Measurements from ENCODE around the gene IL5. TPM values are rescaled to one million over a fixed set of nuclear protein-coding genes. Genes with fewer than 3 reads are reported as not detected.
A peak's percentile ranks its signal among the peaks of the same experiment; 100 is the strongest.

IL5 gene
- total RNA-seq, 4 donors from 2014 or later, result not detected

DNA sequence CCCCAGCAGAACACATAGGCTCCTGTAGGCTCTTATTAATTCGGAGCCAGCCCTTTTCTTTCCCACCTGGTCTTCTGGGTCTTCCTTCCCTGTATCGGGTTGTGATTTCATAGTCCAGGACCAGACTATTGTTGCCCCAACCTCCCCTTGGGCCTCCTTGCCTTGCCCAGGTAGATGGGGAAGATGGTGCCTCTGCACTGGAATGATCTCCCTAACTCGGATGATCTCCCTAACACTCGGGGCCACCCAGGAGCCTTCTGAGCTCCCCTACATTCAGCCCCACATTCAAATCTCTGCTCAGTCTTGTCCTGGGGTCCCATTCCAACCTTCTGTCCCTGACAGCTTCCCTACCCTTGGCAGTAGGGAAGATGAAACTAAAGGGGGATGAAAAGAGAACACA lies 50.1 kb downstream of the IL5 start:
- peaks cover 0 to under 1% of the 10 kb centered on the region in 2 donors for H3K36me3 ChIP-seq
- WGBS, 2 donors (ENCODE audit: low coverage in 1 of 2), result 64 to 94% methylated on average over 2 to 4 of the region's 4 CpGs
- H3K4me3 ChIP-seq, result no peak overlapping the region
- TF ChIP-seq POLR2A (IDR thresholded peaks at IDR 0.05) (no peak), POLR2AphosphoS5 (IDR thresholded peaks at IDR 0.05) (no peak)
- ATAC-seq, result no peak
- no peaks in the 10 kb centered on the region for H3K27me3 ChIP-seq
- H3K27ac ChIP-seq, result peak overlapping the region in 3 of 4 donors; percentile 97 to 99 (median 98)
- H3K4me1 ChIP-seq, result peaks cover 2 to 77% (median 53%) of the 10 kb centered on the region in 3 donors
- no peaks in the 10 kb centered on the region for H3K9me3 ChIP-seq

DNA sequence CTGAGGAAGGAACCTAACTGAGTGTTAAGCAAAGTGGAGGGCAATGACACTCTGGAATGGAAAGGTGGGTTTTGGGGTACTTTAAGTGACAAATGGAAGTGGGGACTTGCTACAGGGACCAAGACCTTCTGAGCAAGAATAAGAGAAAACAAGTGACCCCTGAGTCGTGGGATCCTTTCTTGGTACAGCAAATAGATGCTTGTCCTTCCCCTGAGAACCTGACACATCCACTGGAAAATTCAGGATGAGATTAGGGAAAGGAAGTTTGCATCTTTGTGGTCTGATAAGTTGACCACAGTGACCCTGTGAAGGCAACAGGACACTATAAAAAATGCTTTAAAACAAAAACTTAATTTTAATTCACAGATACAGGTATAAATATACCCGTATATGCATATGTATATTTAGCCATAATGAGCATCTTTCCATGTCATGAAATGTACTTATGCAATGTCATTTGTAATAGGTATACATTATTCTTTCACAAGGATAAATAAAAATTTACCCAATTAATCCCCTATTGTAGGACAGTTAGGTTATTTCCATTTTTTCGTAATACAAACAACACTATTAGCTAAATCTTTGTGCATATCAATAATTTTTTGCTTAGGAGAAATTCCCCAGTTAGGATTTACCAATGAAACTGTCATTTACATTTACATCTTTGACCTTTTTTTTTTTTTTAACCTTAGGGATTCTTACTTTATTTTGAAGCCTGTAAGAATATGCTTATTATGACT lies 50.8 kb downstream of the IL5 start:
- Histone ChIP-seq H3K4me3 (no peak overlapping the region), H3K36me3 (peaks cover 0 to 7% of the 10 kb centered on the region in 2 donors), H3K9me3 (no peaks in the 10 kb centered on the region), H3K4me1 (peaks cover 1 to 77% (median 53%) of the 10 kb centered on the region in 3 donors), H3K27me3 (no peaks in the 10 kb centered on the region), H3K27ac (peak overlapping the region in 3 of 4 donors; percentile 96 to 99 (median 97))
- TF ChIP-seq POLR2A (IDR thresholded peaks at IDR 0.05) (no peak), EP300 (IDR thresholded peaks at IDR 0.05) (no peak), POLR2AphosphoS5 (IDR thresholded peaks at IDR 0.05) (no peak)
- TF ChIP-seq, protein P1, sequence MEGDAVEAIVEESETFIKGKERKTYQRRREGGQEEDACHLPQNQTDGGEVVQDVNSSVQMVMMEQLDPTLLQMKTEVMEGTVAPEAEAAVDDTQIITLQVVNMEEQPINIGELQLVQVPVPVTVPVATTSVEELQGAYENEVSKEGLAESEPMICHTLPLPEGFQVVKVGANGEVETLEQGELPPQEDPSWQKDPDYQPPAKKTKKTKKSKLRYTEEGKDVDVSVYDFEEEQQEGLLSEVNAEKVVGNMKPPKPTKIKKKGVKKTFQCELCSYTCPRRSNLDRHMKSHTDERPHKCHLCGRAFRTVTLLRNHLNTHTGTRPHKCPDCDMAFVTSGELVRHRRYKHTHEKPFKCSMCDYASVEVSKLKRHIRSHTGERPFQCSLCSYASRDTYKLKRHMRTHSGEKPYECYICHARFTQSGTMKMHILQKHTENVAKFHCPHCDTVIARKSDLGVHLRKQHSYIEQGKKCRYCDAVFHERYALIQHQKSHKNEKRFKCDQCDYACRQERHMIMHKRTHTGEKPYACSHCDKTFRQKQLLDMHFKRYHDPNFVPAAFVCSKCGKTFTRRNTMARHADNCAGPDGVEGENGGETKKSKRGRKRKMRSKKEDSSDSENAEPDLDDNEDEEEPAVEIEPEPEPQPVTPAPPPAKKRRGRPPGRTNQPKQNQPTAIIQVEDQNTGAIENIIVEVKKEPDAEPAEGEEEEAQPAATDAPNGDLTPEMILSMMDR (IDR thresholded peaks at IDR 0.05), result no peak
- WGBS, 2 donors (ENCODE audit: low coverage in 1 of 2), result 77 to 82% methylated on average over 2 to 3 of the region's 3 CpGs
- ATAC-seq, result no peak

Other genes with a start within 250 kb of the IL5 start
- gene SLC22A4, start 249.1 kb downstream of the IL5 start, total RNA-seq, result 1 to 10 TPM in 1 of 4 donors, under 1 TPM in 3; 0.25 to 1.1 (median 0.61) TPM
- 1 to 10 TPM; 6.5 to 9.6 (median 7.5) TPM for gene SLC22A5, start 173.8 kb downstream of the IL5 start, total RNA-seq
- 10 to 100 TPM; 10.9 to 74.3 (median 19.4) TPM for gene IRF1, start 52.7 kb downstream of the IL5 start, total RNA-seq
- gene RAD50, start 13.5 kb upstream of the IL5 start, total RNA-seq, result 10 to 100 TPM; 31.1 to 53.7 (median 35.0) TPM
- gene IL13, start 114.7 kb upstream of the IL5 start, total RNA-seq, result not detected
- not detected for gene IL4, start 130.5 kb upstream of the IL5 start, total RNA-seq
- 10 to 100 TPM in 1 of 4 donors, 1 to 10 TPM in 3; 5.9 to 12.5 (median 7.7) TPM for gene KIF3A, start 194.0 kb upstream of the IL5 start, total RNA-seq
- gene CCNI2, start 203.9 kb upstream of the IL5 start, total RNA-seq, result not detected
- 10 to 100 TPM; 31.6 to 46.4 (median 34.9) TPM for gene SEPTIN8, start 233.7 kb upstream of the IL5 start, total RNA-seq

All from gastroesophageal sphincter (tissue), 4 donors.